NT2/D1 (cell line): ENCODE data around the gene VRK1.

ENCODE experiments used
- SUZ12 ChIP-seq: IDR thresholded peaks from 2 replicates; pipeline ENCODE4 v1.6.1; 2011; ENCODE audit not compliant: insufficient read length, insufficient read depth; ENCODE audit errors: extremely low read depth
- YY1 ChIP-seq: IDR thresholded peaks from 2 replicates; pipeline ENCODE4 v1.6.1; 2011; ENCODE audit not compliant: insufficient read length, insufficient read depth
- ZNF274 ChIP-seq: IDR thresholded peaks from 2 replicates; pipeline ENCODE4 v1.6.1; 2011; ENCODE audit warnings: mild to moderate bottlenecking, low read depth, low read length

- TF ChIP-seq YY1, result no peak
- no peak for TF ChIP-seq ZNF274
- TF ChIP-seq SUZ12, result no peak
Observed at GRCh38 chr14:96838449-96838848, 41.3 kb downstream of the VRK1 start.
